Liver (tissue), 3 donors: ENCODE measurements around the gene RALGPS1.

Experiments used
- CTCF ChIP-seq: fragments of 150-350 bp; IDR thresholded peaks from 2 replicates; pipeline ENCODE4 v1.5.1; 2017; ENCODE audit warnings: improper control_type of control experiment, low read depth, low read length; ENCODE audit not compliant: missing input control
- EGR1 ChIP-seq, 2 donors: IDR thresholded peaks; 2 replicates each; pipeline ENCODE4 v1.6.1; 2016 to 2018; ENCODE audit warnings: antibody characterized with exemption in 2 of 2, low read depth in 2 of 2
- FOXA1 ChIP-seq: IDR thresholded peaks from 2 replicates; pipeline ENCODE4 v1.6.1; 2016; ENCODE audit warnings: antibody characterized with exemption
- FOXA2 ChIP-seq: IDR thresholded peaks from 2 replicates; pipeline ENCODE4 v1.6.1; 2016; ENCODE audit warnings: antibody characterized with exemption
- JUND ChIP-seq, 2 donors: IDR thresholded peaks; 2 replicates each; pipeline ENCODE4 v1.6.1; 2016; ENCODE audit warnings: antibody characterized with exemption in 2 of 2
- NR2F2 ChIP-seq: IDR thresholded peaks from 2 replicates; pipeline ENCODE4 v1.6.1; 2016; ENCODE audit warnings: antibody characterized with exemption
- RAD21 ChIP-seq, 2 donors: IDR thresholded peaks; 2 replicates each; pipeline ENCODE4 v1.6.1; 2016; ENCODE audit warnings: antibody characterized with exemption in 2 of 2, mild to moderate bottlenecking in 2 of 2
- RXRA ChIP-seq, 2 donors: IDR thresholded peaks; 2 replicates each; pipeline ENCODE4 v1.6.1; 2017 to 2018; ENCODE audit warnings: antibody characterized with exemption in 2 of 2, mild to moderate bottlenecking in 1 of 2
- SP1 ChIP-seq: IDR thresholded peaks from 2 replicates; pipeline ENCODE4 v1.6.1; 2018; ENCODE audit warnings: antibody characterized with exemption, mild to moderate bottlenecking
- TAF1 ChIP-seq: conservative IDR thresholded peaks from 2 replicates; pipeline ENCODE4 v1.6.1; 2016; ENCODE audit warnings: antibody characterized with exemption, mild to moderate bottlenecking
- YY1 ChIP-seq: IDR thresholded peaks from 2 replicates; pipeline ENCODE4 v1.6.1; 2016; ENCODE audit warnings: antibody characterized with exemption, mild to moderate bottlenecking
- ZBTB33 ChIP-seq: IDR thresholded peaks from 2 replicates; pipeline ENCODE4 v1.6.1; 2016; ENCODE audit warnings: antibody characterized with exemption
- TF ChIP-seq, protein P1 (sequence below): IDR thresholded peaks from 2 replicates; pipeline ENCODE4 v1.6.1; 2016; ENCODE audit warnings: antibody characterized with exemption, mild to moderate bottlenecking
- TF ChIP-seq, protein P2 (sequence below): IDR thresholded peaks from 2 replicates; pipeline ENCODE4 v1.6.1; 2016; ENCODE audit warnings: antibody characterized with exemption
- donor health status: healthy.
- donor health status: healthy.

DNA sequence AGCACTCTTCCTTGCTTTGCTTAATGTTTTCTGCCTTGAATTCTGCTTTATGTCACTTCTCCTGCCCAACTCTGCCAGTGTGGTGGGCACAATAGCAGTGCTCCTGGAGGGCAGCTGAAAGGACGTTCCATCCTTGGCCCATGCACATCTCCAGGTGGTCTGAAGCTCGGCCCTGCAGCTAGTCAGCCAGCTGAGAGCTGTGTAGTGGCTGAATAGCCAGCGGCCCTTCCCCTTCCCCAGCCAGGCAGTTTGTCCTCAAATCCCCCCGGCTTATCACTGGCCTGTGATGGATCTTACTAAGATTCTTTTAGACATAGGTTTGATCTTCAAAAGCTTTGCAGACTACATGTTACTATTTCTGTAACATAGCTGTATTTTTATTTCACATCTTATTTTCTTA is 250.5 kb downstream of the RALGPS1 start:
- TF ChIP-seq YY1 (no peak), CTCF (no peak), ZBTB33 (no peak), EGR1 (IDR thresholded peaks at IDR 0.05; ENCODE audit: low read depth in 2 of 2) (no peak), RAD21 (IDR thresholded peaks at IDR 0.05) (no peak), RXRA (IDR thresholded peaks at IDR 0.05) (no peak), FOXA2 (no peak), FOXA1 (no peak), SP1 (no peak), TAF1 (no peak), JUND (IDR thresholded peaks at IDR 0.05) (no peak), NR2F2 (no peak)
- TF ChIP-seq, protein P1, sequence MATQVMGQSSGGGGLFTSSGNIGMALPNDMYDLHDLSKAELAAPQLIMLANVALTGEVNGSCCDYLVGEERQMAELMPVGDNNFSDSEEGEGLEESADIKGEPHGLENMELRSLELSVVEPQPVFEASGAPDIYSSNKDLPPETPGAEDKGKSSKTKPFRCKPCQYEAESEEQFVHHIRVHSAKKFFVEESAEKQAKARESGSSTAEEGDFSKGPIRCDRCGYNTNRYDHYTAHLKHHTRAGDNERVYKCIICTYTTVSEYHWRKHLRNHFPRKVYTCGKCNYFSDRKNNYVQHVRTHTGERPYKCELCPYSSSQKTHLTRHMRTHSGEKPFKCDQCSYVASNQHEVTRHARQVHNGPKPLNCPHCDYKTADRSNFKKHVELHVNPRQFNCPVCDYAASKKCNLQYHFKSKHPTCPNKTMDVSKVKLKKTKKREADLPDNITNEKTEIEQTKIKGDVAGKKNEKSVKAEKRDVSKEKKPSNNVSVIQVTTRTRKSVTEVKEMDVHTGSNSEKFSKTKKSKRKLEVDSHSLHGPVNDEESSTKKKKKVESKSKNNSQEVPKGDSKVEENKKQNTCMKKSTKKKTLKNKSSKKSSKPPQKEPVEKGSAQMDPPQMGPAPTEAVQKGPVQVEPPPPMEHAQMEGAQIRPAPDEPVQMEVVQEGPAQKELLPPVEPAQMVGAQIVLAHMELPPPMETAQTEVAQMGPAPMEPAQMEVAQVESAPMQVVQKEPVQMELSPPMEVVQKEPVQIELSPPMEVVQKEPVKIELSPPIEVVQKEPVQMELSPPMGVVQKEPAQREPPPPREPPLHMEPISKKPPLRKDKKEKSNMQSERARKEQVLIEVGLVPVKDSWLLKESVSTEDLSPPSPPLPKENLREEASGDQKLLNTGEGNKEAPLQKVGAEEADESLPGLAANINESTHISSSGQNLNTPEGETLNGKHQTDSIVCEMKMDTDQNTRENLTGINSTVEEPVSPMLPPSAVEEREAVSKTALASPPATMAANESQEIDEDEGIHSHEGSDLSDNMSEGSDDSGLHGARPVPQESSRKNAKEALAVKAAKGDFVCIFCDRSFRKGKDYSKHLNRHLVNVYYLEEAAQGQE: no peak
- TF ChIP-seq, protein P2, sequence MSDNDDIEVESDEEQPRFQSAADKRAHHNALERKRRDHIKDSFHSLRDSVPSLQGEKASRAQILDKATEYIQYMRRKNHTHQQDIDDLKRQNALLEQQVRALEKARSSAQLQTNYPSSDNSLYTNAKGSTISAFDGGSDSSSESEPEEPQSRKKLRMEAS: no peak
